GM21526 (cell line): Measurements from ENCODE around the gene CCR5AS.
"Not testable (repeated sequence)": the region's sequence is repeated elsewhere in the genome, so short reads cannot be mapped to it uniquely, and the experiment has no call there.

Experiments used
- ATAC-seq: cut with Tn5 transposase; IDR thresholded peaks from one replicate; pipeline ENCODE4 v1.9.1; 2021; ENCODE audit warnings: moderate library complexity; ENCODE audit not compliant: unreplicated experiment, low FRiP score

Gene CCR5AS

DNA sequence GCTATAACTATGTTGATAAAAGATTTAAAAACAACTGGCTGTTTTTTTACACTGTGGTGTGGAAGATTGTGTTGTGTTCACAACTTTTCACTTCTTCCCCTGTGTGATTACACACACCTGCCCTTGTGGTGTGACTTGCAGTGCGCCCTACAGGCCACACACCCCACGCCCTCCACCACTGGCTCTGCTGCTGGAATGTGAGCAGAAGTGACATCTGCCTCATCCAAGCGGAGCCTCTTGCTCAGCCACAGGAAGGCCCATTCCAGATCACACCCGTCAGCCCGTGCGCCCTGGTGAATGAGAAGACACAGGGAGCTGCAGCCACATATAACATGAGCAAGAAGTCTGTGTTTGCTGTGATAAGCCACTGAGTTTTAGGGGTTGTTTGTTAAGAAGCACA is 46.0 kb downstream of the CCR5AS start:
- ATAC-seq: no peak

- ATAC-seq: no peak
Observed at GRCh38 chr3:46359733-46360493, 47.0 kb downstream of the CCR5AS start.

- ATAC-seq: no peak
Observed at GRCh38 chr3:46358466-46358865, 48.4 kb downstream of the CCR5AS start.

DNA sequence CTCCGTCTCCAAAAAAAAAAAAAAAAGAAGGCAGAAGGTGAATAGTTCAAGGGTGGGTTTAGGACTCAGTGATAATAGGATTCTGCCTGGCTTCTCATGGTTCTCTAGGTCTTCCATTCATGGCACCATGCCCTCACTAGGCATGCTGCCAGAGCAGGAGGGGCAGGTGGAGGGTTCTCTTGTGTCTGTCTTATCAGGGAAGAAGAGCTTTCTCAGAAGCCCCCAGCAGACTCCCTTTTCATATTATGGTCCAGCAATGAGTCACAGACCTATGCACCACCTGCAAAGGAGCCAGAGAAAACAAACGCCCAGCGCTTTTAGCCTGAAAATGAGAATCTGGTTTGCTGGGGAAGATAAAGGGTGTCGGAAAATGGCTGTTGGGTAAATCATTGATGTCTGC is 50.0 kb downstream of the CCR5AS start:
- no peak for ATAC-seq

- ATAC-seq: no peak
Observed at GRCh38 chr3:46356276-46356675, 50.6 kb downstream of the CCR5AS start.

DNA sequence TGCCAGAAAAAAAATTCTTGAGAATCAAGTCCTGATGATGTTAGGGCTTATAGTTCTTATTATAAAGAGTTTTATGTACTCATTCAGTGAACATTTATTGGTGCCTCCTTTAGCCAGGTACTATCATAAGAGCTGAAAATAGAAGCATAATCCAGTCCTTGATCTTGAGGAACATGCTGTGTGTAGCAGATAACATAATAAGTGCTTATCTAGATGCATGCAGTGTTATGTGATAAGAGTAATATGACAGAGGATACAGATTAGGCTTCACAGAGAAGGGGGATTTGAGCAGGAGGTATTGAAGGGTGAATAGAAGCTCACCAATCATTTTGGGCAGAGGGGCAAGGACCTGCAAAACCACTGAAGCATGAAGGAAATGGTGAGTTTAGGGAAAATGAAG is 51.9 kb downstream of the CCR5AS start:
- ATAC-seq: no peak

- no peak for ATAC-seq
Observed at GRCh38 chr3:46354478-46354877, 52.4 kb downstream of the CCR5AS start.

DNA sequence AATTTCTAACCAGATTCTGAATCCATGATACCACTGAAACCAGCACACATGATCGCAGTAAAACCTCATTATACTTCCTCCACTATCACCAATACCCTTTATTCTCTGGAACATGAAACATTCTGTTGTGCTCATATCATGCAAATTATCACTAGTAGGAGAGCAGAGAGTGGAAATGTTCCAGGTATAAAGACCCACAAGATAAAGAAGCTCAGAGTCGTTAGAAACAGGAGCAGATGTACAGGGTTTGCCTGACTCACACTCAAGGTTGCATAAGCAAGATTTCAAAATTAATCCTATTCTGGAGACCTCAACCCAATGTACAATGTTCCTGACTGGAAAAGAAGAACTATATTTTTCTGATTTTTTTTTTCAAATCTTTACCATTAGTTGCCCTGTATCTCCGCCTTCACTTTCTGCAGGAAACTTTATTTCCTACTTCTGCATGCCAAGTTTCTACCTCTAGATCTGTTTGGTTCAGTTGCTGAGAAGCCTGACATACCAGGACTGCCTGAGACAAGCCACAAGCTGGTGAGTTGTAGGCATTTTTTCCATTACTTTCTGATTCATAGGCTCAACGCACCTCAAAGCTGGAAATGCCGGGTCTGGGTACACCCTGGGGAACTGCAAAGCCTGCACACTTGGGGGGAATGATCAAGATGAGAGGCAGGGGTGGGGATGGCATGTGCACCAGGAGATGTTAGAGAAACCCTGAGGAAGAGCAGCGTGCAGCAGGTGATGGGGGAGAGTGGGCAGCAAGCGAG is 53.0 kb downstream of the CCR5AS start, which contains the start of gene CCR2:
TSS of gene CCR2 (plus strand) at position 465 of the 764 bp plus-strand sequence. CDS start 3,417 bp downstream, outside the sequence.
- no peak for ATAC-seq

GRCh38 chr3:46353090-46353489 is 53.8 kb downstream of the CCR5AS start:
- no peak for ATAC-seq

DNA sequence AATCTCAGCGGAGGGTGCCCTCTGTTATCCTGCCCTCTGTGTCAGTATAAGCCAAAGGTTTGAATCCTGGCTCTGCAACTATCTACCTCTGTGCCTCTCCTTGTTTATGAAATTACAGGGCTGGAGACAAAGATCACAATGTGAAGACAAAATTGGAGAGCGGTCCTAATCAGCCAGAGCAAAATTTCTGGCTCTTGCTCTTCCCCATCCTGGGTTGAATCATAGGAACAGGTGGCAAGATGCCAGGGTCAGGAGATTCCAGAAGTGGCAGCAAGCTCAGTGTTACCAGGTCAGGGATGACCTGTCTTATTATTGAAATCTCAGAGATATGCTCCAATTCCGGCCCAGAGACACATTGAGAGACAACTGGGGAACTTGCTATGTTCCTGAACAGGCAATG is 55.2 kb downstream of the CCR5AS start:
- no peak for ATAC-seq

DNA sequence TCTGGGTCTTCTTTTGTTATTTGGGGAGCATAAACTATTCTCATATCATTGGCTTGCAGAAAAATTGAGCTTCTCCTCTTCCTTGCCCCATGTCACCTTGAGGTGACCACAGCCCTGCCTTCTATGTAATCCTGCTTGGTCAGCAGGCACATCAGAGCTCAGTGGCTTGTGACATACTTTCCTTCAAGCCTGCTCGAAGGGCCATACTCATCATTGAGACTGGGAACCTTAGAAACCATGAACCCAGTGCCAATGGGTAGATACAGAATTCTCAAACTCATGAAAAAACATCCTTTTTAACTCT is 56.7 kb downstream of the CCR5AS start:
- peak; percentile 10 for ATAC-seq

DNA sequence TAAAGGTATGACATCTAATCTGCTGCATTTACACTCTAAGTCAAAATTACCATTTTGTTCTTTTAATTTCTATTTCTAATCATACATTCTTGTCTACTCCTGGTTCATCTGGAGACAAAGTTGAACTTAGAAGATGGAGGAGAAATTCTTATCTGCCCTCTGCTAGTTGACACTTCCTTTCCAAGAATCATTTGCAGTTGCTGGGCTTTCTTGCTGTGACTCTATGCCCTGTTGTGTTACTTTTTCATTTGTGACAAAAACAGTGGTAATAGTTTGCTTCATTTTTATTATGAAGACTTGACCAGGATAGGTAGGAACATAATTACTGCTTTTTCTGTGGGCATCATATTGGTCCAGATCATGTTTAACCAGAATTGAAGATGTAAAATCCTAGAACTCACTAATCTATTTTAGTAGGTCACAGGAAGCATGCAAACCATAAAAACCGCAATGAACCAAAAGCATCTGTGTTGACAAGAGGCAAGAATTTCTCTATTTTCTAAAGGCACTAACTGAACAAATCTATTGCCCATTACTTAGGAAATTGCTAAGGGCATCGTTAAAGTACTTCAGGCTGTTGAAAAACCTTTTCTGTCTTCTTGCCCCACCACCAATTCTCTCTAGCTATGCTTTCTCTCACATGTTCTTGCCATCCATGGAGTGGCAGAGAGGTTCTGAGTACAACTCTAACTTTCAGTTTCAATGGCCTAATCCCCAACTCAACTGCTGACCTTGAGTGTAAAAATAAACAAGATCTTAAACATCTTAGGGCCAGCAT is 57.2 kb downstream of the CCR5AS start:
- ATAC-seq: peak; percentile 63

DNA sequence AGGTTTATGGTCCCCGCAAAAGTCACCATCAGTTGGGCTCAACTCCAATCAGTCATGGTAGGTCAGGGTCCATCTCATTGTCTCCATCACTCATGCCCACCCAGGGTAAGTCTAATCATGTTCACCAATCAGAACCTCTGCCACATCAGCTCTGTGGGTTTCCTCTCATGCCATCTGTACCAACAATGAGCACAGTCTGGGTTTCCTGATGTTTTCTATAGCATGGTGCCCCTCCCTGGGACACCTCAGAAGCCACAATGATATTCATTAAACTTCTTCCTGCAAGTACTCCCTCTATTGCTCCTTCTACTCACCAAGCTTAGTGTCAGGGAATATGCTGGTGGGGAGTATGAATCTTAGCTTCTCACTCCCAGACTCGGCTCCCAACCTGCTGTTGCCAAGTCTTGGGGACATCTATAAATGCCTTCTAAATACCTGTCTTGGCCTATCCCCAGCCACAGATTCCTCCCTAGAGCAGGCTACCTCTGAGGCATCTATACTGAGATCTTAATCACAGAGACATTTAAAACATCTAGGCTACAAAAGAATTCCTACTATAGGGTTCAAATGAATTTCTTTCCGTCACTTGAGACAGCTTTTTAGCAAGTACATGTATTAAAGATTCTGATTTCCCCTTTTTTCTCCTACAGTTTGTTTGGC is 57.9 kb downstream of the CCR5AS start:
- no peak for ATAC-seq

DNA sequence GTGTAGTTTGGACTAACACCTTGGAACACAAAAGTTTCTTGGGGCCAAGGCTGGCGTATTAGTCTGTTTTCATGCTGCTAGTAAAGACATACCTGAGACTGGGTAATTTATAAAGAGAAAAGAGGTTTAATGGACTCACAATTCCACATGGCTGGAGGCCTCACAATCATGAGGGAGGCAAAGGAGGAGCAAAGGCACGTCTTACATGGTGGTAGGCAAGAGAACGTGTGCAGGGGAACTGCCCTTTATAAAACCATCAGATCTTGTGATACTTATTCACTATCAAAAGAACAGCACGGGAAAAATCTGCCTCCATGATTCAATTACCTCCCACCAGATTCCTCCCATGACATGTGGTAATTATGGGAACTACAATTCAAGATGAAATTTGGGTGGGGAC is 62.4 kb downstream of the CCR5AS start:
- no peak for ATAC-seq

GRCh38 chr3:46338840-46339239 is 68.0 kb downstream of the CCR5AS start:
- no peak for ATAC-seq

- no peak for ATAC-seq
Observed at GRCh38 chr3:46337911-46338310, 69.0 kb downstream of the CCR5AS start.

DNA sequence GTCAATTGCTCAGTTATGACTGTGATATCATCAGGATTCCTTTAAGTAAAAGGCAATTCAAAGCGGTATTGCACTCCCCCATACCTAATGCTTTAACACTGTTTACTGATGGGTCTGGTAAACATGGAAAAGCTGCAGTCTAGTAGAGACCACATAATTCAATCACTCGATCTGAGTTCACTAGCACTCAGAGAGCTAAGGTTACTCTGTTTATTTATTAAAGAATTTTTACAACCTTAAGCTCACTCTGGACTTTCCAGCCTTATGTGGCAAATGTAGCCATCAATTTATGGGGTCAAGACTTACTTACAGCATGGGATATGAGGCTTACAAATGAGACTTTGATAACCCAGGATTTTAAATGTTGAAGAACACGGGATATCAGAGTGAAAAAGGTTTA is 71.3 kb downstream of the CCR5AS start:
- ATAC-seq: no peak

DNA sequence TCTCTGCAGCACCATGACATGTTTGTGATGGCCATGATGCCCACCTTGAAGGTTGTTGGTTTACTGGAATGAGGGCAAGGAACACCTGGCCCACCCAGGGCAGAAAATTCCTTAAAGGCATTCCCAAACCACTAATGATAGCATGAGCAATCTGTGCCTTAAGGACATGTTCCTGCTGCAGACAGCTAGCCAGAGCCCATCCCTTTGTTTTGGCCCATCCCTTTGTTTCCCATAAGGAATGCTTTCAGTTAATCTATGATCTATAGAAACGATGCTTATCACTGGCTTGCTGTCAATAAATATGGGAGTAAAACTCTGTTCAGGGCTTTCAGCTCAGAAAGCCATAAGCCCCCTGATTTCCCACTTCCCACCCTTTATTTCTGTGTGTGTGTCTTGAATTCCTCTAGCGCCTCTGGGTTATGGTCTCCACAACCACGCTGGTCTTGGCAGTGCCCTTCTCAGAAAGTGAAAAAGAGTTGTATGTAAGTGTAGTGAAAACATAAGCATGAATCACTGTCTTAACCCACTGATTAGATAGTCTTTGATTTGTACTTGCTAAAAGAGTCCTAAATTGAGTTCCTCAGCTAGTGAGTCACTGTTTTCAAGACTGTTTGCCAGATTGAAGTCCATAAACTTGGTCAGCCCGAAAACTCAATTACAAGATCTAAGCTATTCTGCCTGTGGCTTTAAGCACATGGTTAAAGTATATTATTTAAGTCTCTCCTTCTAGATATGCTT is 72.0 kb downstream of the CCR5AS start:
- no peak for ATAC-seq

- not testable (repeated sequence) for ATAC-seq
Observed at GRCh38 chr3:46330676-46331075, 76.2 kb downstream of the CCR5AS start.

GRCh38 chr3:46325645-46326300 is 81.1 kb downstream of the CCR5AS start:
- ATAC-seq: no peak
